Measurements from ENCODE around the gene R3HCC1L.

- TF ChIP-seq, protein P1, sequence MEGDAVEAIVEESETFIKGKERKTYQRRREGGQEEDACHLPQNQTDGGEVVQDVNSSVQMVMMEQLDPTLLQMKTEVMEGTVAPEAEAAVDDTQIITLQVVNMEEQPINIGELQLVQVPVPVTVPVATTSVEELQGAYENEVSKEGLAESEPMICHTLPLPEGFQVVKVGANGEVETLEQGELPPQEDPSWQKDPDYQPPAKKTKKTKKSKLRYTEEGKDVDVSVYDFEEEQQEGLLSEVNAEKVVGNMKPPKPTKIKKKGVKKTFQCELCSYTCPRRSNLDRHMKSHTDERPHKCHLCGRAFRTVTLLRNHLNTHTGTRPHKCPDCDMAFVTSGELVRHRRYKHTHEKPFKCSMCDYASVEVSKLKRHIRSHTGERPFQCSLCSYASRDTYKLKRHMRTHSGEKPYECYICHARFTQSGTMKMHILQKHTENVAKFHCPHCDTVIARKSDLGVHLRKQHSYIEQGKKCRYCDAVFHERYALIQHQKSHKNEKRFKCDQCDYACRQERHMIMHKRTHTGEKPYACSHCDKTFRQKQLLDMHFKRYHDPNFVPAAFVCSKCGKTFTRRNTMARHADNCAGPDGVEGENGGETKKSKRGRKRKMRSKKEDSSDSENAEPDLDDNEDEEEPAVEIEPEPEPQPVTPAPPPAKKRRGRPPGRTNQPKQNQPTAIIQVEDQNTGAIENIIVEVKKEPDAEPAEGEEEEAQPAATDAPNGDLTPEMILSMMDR (IDR thresholded peaks at IDR 0.05) = no peak
- no peak for TF ChIP-seq POLR2A (IDR thresholded peaks at IDR 0.05)
Observed at GRCh38 chr10:98193037-98193436, 58.6 kb downstream of the R3HCC1L start.

Data from lower leg skin (tissue), 3 donors.